ENCODE measurements around the gene NEUROD2.

NEUROD2 gene

DNA sequence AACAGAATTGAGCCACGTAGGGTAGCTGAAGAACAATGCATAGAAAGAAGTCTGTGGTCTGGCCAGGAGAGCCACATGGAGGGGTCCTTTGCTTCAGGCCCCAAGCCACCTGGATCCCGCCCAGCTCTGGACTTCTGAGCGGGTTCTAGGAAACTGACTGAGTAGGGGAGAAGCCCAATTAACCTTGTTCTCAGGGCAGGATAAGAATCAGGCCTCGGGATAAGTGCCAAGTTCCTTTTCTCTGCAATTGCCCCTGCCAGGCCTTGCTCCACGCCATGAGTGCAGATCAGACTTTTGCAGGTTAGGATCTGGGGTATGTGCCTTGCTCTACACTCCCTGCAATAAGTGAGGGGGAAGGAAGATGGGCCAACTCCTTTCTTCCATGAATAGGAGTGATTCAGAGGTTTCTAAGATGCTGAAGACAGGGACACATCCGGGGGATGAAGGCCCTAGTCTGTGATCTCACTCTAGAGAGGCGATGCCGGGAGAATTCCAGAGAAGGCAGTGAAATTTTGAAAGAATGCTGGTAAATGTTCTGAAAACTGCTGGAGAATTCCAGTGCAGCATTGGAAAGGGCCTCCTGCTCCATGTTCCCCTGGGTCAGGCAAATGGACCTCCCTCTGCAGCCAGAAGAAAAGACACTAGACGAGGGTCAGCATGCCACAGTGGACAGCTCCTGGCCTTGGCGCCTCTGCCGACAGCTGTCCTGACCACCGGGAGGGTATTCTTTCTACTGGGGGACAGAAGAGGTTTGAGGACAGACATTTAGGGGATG lies 5.8 kb downstream of the NEUROD2 start:
- no peak overlapping the region for H3K27ac ChIP-seq
- H3K4me3 ChIP-seq (ENCODE audit: low read depth in 1 of 2, low read length in 1 of 2): no peak overlapping the region
- H3K36me3 ChIP-seq: no peaks in the 10 kb centered on the region
- H3K9me3 ChIP-seq: no peaks in the 10 kb centered on the region
- H3K27me3 ChIP-seq: peaks cover 100% of the 10 kb centered on the region
- TF ChIP-seq, protein P1, sequence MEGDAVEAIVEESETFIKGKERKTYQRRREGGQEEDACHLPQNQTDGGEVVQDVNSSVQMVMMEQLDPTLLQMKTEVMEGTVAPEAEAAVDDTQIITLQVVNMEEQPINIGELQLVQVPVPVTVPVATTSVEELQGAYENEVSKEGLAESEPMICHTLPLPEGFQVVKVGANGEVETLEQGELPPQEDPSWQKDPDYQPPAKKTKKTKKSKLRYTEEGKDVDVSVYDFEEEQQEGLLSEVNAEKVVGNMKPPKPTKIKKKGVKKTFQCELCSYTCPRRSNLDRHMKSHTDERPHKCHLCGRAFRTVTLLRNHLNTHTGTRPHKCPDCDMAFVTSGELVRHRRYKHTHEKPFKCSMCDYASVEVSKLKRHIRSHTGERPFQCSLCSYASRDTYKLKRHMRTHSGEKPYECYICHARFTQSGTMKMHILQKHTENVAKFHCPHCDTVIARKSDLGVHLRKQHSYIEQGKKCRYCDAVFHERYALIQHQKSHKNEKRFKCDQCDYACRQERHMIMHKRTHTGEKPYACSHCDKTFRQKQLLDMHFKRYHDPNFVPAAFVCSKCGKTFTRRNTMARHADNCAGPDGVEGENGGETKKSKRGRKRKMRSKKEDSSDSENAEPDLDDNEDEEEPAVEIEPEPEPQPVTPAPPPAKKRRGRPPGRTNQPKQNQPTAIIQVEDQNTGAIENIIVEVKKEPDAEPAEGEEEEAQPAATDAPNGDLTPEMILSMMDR (IDR thresholded peaks at IDR 0.05): no peak
- peaks cover 0 to 4% of the 10 kb centered on the region in 2 experiments for H3K4me1 ChIP-seq (ENCODE audit: control insufficient read depth in 1 of 2, insufficient read depth in 1 of 2, low read depth in 1 of 2, low read length in 1 of 2)

DNA sequence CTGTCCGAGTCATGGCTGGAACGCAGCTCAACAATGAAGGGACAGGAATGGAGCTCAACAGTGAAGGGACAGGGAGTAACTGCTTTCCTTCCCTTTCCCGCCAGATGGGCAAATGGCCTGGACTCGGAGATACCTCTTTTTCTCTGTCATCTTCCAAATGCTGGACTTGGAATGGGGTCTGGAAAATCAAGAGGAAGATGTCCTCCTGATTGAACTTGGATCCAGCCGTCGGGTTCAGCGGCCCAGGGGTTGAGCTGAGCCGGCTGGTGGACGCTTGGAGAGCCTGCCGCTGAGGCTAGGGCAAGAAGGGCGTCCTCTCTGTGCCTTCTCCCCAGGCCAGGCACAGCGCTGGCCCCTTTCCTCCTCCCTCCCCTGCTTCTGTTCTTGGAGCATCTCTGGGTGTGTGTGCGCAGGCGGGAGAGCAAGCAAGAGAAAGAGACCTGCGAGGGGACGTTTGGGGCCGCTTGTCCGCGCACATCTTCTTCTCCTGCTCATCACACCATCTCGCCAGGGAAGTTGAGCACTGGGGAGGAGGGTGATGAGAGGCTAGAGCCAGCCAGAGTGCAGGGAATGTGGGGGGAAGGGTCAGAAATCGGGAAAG lies 6.6 kb downstream of the NEUROD2 start:
- H3K27ac ChIP-seq: no peak overlapping the region
- H3K9me3 ChIP-seq: no peaks in the 10 kb centered on the region
- peaks cover 100% of the 10 kb centered on the region for H3K27me3 ChIP-seq
- TF ChIP-seq, protein P1 (IDR thresholded peaks at IDR 0.05): no peak
- peaks cover 0 to 4% of the 10 kb centered on the region in 2 experiments for H3K4me1 ChIP-seq (ENCODE audit: control insufficient read depth in 1 of 2, insufficient read depth in 1 of 2, low read depth in 1 of 2, low read length in 1 of 2)
- no peaks in the 10 kb centered on the region for H3K36me3 ChIP-seq
- H3K4me3 ChIP-seq (ENCODE audit: low read depth in 1 of 2, low read length in 1 of 2): no peak overlapping the region

DNA sequence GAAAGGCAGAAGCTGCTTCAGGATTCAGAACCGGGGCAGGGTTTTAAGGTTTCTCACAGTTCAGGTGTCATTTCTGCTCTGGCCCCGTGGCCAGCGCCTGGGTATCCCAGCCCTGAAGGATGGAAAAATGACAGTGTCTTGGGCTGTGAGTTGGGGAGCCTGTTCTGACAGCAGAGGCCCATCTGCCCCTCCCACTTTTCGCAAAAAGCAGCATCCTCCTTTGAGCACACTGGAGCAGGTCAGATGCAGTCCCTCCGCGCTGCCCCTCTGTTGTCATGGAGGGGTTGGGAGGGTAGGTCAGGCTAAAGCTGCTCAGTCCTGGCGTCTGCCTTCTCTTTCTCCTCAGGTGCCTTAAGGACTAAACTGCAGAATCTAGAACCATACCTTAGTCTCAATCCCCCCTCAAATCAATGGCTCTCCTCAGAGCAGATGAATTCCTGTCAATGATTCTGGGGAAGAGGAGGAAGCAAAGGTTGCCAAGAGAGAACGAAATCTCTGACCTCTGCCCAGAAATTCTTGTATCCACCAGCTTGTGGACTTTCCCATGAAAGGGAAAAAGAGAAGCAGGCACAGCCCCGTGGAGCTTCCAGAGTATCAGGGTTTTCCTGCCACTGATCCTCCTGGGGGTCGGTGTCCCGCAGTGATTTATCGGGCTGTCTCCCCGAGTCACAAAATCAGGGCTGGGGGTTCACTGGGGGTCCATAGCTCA lies 7.3 kb downstream of the NEUROD2 start:
- H3K4me3 ChIP-seq (ENCODE audit: low read depth in 1 of 2, low read length in 1 of 2): no peak overlapping the region
- TF ChIP-seq, protein P1 (IDR thresholded peaks at IDR 0.05): no peak
- H3K27me3 ChIP-seq: peaks cover 100% of the 10 kb centered on the region
- peaks cover 0 to 4% of the 10 kb centered on the region in 2 experiments for H3K4me1 ChIP-seq (ENCODE audit: control insufficient read depth in 1 of 2, insufficient read depth in 1 of 2, low read depth in 1 of 2, low read length in 1 of 2)
- H3K36me3 ChIP-seq: no peaks in the 10 kb centered on the region
- H3K9me3 ChIP-seq: no peaks in the 10 kb centered on the region
- no peak overlapping the region for H3K27ac ChIP-seq

DNA sequence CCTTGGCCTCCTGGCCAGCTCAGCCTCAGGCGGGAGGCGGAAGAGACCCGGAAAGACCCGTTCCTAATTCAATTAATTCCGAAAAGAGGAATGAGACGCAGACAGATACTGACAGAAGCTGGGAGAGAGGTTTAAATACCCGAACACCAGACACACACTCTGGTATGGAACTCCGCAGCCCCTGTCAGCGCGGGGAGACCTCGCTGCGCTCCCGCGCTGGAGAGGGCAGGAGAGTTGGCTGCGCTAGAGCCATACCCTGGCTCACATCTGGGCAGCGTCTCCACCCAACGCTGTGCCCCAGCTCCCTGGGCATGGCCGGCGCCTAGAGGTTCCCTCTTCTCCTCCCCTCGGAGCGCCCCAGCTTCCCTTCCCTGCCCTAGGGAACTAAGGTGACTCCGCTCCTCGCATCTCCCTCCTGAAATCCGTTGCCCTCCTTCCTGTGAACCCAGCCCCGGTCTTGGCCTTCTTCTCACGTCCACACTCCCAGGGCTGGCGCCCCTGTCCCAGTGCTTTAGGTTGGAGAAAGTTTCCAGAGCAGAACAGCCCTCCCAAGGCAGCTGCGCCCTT lies 8.0 kb downstream of the NEUROD2 start:
- Histone ChIP-seq H3K27ac (no peak overlapping the region), H3K4me1 (ENCODE audit: control insufficient read depth in 1 of 2, insufficient read depth in 1 of 2, low read depth in 1 of 2, low read length in 1 of 2) (peaks cover 0 to 4% of the 10 kb centered on the region in 2 experiments), H3K4me3 (ENCODE audit: low read depth in 1 of 2, low read length in 1 of 2) (no peak overlapping the region), H3K9me3 (no peaks in the 10 kb centered on the region), H3K36me3 (no peaks in the 10 kb centered on the region), H3K27me3 (peaks cover 100% of the 10 kb centered on the region)
- TF ChIP-seq, protein P1 (IDR thresholded peaks at IDR 0.05): no peak

DNA sequence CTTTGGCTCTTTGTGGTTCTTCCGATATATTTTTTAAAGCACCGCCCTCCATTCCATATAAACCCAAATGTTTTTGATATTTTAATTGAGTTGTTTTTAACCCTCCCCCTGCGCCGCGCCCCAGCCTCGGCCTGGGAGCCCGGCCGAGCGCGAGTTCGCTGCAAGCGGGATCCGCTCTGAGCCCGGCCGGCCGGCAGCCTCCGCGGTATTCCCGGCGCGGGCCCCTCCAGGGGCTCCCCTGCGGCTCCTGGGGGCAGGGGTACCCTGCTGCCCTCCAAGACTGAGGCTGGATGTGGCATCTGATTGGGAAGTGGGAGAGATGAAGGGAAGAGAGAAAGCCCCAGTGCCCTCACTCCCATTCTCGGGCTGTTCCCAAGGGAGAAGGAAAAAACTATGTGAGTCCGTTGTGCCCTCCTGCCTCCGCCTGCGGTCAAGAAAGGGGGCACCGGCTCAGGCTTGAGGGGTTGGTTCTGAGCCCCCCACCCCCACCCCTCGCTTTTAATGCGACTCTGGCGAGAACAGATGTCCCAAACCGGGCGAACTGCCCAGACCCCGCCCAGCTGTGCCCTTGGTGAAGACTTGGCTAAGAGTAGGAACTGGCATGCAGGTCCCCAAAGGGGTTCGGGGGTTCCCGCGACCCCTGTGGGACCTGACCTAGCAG lies 8.6 kb downstream of the NEUROD2 start:
- Histone ChIP-seq H3K27me3 (peaks cover 100% of the 10 kb centered on the region), H3K36me3 (no peaks in the 10 kb centered on the region), H3K27ac (no peak overlapping the region), H3K4me1 (ENCODE audit: control insufficient read depth in 1 of 2, insufficient read depth in 1 of 2, low read depth in 1 of 2, low read length in 1 of 2) (peaks cover 0 to 4% of the 10 kb centered on the region in 2 experiments), H3K9me3 (no peaks in the 10 kb centered on the region), H3K4me3 (ENCODE audit: low read depth in 1 of 2, low read length in 1 of 2) (no peak overlapping the region)
- TF ChIP-seq, protein P1 (IDR thresholded peaks at IDR 0.05): no peak

Measured in neutrophil (primary cell).